Esophagus mucosa (tissue), 1 donor: ENCODE results near the gene GNL2. TPM values are rescaled to one million over a fixed set of nuclear protein-coding genes. Genes with fewer than 3 reads are reported as not detected.
"Not testable (repeated sequence)": the region's sequence is repeated elsewhere in the genome, so short reads cannot be mapped to it uniquely, and the experiment has no call there.

Experiments used
- ATAC-seq: fragments of 200-7000 bp; cut with Tn5 transposase; one replicate; pipeline ENCODE4 v1.9.1; 2020
- total RNA-seq: library from RNA; stranded (reverse); gene quantifications from one replicate; pipeline ENCODE4 v1.2.4, GENCODE V29; 2023
- donor health status: DM: yes; HTN: yes; CAD: no.

GNL2 gene
- total RNA-seq, 1 donor from 2014 or later = 28.6 TPM

DNA sequence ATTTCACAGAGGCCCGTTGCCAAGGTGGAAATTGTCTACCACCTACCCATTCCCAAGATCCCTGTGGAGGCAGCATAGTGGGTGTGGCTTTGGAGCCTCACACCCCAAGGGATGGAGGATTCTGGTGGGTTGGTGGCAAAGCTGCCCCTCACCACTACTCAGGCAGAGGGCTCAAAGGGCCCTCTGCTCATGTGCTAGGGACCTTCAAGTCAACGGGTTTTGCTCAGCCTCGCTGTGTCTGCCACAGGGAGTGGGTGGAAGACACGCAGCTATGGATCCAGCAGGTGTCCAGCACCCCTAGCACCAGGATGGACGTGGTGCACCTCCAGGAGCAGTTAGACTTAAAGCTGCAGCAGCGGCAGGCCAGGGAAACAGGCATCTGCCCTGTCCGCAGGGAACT is 36.7 kb downstream of the GNL2 start:
- ATAC-seq = no peak

- ATAC-seq = no peak
These were observed 37.3 kb downstream of the GNL2 start for GRCh38 chr1:37558411-37558810.

DNA sequence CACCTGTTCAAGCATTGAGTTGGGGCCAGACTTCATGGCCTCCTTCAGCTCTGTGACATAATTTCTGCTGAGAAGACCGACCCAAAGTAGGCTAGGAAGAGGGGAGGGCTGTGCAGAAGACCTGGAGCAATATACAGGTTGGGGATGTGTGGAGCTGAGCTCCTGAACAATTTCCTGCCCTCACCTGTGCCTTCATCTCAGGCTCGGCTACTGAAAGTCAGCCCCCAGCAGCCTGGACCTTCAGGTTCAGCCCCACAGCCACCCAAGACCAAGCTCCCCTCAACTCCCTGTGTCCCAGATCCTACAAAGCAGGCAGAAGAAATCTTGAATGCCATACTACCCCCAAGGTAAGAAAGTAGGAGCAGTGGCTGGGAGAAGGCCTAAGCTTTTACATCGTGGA is 38.3 kb downstream of the GNL2 start:
- no peak for ATAC-seq

GRCh38 chr1:37556712-37557196 is 39.0 kb downstream of the GNL2 start, which contains the start of gene DNALI1:
Gene DNALI1, plus strand, starts transcription at chr1:37556940. Its CDS starts 55 bp downstream, at chr1:37556995.
- peak; percentile 34 for ATAC-seq

DNA sequence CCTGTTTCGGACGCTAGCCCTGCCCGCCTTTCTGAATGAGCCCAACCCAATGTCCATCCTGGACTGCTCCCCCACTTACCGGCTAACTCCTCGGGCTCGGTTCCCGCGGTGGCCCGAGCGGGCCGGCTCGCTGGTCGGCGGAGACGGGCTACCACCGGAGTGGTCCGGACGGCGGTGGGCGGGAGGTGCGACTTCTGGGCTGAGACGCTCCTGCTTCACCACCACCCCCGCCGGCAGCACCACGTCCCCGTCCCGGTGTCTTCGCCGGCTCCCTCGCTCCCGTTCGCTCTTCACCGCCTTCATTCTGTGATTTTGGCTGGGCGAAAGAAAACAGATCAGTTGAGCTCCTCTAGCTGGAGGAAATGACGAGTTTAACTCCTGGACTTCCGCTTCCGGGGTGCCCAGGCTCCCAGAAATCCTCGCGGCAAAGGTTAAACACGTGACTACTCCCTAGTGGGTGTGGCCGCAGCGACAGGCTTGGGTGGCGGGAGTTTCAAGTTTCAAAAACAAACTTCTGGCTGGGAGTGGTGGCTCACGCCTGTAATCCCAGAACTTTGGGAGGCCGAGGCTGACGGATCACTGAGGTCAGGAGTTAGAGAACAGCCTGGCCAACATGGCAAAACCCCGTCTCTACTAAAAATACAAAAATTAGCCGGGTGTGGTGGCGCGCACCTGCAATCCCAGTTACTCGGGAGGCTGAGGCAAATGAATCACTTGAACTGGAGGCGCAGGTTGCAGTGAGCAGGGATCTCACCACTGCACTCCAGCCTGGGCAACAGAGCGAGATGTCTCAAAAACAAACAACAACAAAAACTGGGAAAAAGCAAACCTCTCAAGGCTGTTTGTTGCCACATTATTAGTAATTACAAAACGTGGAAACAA is 41.6 kb downstream of the GNL2 start, which contains the start of gene SNIP1:
Gene SNIP1, minus strand, starts transcription at position 367 of the 882 bp plus-strand sequence. Its CDS starts 64 bp downstream, at position 303.
- ATAC-seq = peak; percentile 96

DNA sequence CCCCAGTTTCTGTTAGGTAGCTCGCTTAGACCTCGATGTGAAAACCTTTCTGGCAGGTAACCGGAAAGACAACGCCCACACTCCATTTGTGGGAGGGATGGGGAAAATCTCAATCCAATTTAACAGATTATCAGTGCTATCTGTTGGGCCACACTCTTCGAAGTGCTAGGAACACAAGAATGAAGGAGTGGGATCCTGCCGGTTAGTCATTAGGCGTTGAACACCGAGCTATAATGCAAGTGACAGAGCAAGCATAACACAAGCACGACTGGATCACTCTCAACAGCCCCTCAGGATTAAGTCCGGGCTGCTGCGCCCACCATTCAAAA is 42.2 kb downstream of the GNL2 start:
- peak; percentile 20 for ATAC-seq

GRCh38 chr1:37549341-37549740 is 46.4 kb downstream of the GNL2 start:
- no peak for ATAC-seq

DNA sequence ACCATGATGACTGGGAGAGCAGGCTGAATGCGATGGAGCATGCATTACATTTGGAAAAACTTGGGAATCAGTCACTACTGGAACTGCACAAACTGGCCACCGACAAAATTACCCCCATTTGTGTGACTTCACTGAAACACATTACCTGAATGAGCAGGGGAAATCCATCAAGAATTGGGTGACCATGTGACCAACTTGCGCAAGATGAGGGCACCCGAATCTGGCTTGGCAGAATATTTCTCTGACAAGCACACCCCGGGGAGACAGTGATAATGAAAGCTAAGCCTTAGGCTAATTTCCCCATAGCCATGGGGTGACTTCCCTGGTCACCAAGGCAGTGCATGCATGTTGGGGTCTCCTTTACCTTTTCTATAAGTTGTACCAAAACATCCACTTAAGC is 50.7 kb downstream of the GNL2 start:
- no peak for ATAC-seq

DNA sequence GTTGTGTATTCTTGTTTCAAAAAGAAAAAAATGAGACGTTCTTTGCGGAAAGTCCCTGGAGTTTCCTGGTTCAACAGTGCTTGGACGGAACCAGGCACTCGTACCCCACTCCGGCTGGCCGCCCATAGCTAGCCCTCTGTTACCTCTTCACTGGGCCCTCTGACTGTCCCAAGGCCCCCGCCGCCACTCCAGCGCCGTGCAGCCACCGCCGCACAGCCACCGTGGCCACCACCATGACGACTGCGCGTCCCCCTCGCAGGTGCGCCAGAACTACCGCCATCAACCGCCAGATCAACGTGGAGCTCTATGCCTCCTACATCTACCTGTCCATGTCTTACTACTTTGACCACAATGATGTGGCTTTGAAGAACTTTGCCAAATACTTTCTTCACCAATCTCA is 51.2 kb downstream of the GNL2 start:
- no peak for ATAC-seq

DNA sequence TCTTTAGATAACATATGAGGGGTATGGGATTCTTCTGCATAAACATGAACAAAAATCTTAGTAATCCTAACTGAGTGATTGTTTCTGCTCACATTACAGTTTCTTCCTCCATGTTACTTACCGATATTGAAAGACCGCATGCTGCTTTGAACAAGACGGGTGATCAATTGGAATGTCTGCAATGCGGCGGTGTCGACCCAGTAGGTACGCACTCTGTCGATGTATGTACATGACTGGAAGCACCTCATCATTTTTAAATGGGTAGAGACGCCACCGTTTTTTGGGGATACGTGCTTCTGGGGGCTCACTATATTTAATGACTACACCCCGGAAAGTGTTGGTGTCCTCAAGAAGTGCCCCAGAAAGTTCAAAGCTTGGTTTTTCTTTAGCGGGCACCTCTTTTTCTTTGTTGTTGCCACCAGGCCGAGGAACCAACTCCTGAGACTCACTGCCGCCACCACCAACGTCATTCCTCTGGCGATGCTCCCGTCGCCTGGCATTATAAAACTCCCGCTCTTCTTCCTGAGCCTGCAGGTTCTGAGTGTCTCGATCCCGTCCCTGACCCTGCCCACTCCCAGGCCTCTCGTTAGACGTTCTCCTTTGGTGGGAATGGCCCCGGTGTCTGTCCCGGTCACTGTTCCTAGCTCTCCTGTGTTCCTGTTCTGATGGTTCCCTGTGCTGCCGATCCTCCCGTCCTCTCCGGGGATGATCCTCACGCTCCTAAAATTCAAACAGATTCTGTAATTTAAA is 55.5 kb downstream of the GNL2 start:
- no peak for ATAC-seq

DNA sequence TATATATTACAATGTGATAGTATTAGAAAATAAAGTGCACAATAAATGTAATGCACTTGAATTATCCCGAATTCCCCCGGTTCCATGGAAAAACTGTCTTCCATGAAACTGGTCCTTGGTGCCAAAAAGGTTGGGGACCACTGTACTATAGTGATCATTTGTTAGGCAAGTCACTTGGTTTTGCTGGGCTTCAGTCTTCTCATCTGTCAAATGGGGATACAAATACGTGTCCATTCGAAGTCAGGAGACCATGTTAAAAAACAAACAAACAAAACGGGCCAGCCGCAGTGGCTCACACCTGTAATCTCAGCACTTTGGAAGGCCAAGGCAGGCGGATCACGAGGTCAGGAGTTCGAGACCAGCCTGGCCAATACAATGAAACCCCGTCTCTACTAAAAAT is 56.6 kb downstream of the GNL2 start:
- ATAC-seq = not testable (repeated sequence)

DNA sequence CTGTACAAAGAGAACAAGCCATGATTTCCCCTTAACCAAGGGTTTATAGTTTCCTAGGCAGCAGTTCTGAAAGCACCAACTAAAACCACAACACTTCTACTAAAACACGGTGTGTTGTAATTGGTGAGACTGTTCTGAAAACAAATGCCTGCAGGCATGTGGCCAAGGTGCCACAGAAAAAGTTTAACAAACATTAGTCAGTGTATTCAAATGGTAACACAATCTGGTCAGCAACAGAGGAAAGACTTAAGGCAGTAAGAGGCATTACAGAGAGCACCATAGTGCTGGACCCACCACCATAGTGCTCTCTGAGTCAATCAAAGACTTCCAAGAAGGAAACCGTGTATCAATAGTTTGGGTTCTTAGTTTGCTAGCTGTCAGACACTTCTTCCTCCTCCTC is 58.4 kb downstream of the GNL2 start:
- ATAC-seq = no peak

DNA sequence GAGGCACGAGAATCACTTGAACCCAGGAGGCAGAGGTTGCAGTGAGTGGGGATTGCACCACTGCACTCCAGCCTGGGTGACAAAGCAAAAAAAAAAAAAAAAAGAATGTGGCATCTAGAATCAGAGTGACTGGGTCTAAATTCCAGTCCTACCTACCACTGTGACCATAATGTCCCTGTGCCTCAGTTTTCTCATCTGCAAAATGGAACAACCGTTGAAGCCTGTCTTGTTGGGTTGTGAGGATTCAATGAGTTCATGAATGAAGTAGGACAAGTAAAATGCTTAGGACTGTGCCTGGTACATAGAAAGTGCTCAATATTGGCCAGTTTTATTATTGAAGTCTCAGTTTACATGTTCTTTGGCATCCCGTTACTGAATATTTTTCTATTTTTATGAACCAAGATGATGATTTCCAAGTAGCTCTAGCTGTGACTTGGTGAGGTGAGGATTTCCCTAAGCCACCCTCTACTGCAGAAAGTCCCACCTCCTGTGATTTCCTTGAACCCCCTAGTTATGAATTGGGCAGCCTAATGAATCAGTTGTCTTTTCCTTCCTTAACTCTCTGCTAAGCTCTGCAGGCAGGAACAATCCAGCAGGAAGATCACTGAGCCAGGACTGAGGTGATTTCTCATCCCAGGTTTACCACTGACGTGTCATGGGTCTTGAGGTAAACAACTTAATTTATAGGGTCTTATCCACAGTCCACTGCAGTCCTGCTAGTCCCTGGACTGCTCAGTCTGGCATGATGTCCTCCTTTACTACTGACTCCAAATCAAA is 62.2 kb downstream of the GNL2 start:
- ATAC-seq = no peak

- not testable (repeated sequence) for ATAC-seq
These were observed 63.1 kb downstream of the GNL2 start for GRCh38 chr1:37532418-37533156.

- ATAC-seq = not testable (repeated sequence)
These were observed 65.8 kb downstream of the GNL2 start for GRCh38 chr1:37529888-37530287.

DNA sequence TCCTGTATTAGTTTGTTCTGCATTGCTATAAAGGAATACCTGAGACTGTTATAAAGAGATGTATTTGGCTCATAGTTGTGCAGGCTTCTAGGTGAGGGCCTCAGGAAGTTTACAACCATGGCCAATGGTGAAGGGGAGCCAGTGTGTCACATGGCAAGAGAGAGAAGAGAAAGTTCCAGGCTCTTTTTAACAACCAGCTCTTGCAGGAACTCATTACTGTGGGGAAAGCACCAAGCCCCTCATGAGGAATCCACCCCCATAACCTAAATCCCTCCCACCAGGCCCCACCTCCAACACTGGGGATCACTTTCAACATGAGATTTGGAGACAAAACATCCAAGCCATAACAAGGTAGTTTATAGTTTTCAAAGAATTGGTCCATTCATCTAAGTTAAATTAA is 76.1 kb downstream of the GNL2 start:
- ATAC-seq = no peak

DNA sequence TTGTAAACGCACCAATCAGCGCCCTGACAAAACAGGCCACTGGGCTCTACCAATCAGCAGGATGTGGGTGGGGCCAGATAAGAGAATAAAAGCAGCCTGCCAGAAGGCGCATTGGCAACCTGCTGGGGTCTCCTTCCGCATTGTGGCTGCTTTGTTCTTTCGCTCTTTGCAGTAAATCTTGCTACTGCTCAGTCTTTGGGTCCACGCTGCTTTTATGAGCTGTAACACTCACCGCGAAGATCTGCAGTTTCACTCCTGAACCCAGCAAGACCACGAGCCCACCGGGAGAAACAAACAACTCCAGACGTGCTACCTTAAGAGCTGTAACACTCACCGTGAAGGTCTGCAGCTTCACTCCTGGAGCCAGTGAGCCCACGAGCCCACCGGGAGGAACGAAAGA is 76.8 kb downstream of the GNL2 start:
- not testable (repeated sequence) for ATAC-seq

DNA sequence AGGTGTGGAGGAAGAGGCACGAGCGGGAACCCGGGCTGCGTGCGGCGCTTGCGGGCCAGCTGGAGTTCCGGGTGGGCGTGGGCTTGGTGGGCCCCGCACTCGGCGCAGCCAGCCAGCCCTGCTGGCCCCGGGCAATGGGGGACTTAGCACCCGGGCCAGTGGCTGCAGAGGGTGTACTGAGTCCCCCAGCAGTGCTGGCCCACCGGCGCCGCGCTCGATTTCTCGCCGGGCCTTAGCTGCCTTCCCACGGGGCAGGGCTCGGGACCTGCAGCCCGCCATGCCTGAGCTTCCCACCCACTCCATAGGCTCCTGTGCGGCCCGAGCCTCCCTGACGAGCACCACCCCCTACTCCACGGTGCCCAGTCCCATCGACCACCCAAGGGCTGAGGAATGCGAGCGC is 77.5 kb downstream of the GNL2 start:
- not testable (repeated sequence) for ATAC-seq

GRCh38 chr1:37517569-37517968 is 78.2 kb downstream of the GNL2 start:
- ATAC-seq = no peak
